VCaP (cell line): ENCODE results near the gene RHOC.

Source experiments
- H3K27ac ChIP-seq: fragments of 450-650 bp; 2 replicates; pipeline ENCODE4 v1.5.1; 2017
- TF ChIP-seq, protein P1 (sequence below): fragments of 450-650 bp; conservative IDR thresholded peaks from 2 replicates; pipeline ENCODE4 v1.5.1; 2017; ENCODE audit warnings: mild to moderate bottlenecking, moderate library complexity

RHOC gene

DNA sequence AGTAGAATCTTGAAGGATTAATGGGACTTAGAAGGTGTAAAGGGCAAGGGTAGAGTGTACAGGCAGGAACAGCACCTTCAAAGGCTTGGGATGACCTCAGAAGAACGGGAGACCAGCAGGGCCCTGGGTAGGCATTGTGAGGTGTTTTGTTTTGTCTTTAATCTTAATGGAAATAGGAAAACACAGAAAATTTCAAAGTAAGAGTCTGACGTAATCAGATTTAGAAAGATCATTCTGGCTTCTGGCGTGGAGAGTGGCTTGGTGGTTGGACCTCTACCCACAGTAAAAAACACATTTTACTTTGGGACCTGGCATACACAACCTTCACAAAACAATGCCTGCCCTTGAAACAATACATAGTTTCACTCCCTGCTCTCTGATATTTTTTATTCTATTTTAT, 28.3 kb downstream of the RHOC start:
- H3K27ac ChIP-seq = no peak overlapping the region
- TF ChIP-seq, protein P1, sequence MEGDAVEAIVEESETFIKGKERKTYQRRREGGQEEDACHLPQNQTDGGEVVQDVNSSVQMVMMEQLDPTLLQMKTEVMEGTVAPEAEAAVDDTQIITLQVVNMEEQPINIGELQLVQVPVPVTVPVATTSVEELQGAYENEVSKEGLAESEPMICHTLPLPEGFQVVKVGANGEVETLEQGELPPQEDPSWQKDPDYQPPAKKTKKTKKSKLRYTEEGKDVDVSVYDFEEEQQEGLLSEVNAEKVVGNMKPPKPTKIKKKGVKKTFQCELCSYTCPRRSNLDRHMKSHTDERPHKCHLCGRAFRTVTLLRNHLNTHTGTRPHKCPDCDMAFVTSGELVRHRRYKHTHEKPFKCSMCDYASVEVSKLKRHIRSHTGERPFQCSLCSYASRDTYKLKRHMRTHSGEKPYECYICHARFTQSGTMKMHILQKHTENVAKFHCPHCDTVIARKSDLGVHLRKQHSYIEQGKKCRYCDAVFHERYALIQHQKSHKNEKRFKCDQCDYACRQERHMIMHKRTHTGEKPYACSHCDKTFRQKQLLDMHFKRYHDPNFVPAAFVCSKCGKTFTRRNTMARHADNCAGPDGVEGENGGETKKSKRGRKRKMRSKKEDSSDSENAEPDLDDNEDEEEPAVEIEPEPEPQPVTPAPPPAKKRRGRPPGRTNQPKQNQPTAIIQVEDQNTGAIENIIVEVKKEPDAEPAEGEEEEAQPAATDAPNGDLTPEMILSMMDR = no peak

- TF ChIP-seq, protein P1 = no peak
- no peak overlapping the region for H3K27ac ChIP-seq
Measured at GRCh38 chr1:112677501-112677900, 29.4 kb downstream of the RHOC start.

DNA sequence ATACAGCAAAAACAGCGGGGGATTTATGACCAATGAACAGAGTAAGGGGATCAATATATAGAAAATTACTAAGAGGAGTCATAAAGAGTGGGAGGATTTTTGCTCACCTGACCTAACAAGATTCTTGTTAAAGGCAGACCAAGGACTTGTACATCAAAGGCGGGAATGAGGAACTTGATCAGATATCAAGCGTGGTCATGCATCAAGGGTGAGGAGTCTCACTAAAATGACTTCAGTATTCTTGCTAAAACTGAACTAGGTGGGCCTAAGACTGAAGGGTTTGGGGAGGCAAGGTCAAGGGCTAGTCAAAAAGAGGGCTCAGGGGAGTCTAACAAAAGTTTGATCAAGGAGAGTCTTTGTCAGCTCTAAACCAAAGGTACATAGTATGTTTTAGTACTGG, 30.4 kb downstream of the RHOC start:
- TF ChIP-seq, protein P1 = no peak

DNA sequence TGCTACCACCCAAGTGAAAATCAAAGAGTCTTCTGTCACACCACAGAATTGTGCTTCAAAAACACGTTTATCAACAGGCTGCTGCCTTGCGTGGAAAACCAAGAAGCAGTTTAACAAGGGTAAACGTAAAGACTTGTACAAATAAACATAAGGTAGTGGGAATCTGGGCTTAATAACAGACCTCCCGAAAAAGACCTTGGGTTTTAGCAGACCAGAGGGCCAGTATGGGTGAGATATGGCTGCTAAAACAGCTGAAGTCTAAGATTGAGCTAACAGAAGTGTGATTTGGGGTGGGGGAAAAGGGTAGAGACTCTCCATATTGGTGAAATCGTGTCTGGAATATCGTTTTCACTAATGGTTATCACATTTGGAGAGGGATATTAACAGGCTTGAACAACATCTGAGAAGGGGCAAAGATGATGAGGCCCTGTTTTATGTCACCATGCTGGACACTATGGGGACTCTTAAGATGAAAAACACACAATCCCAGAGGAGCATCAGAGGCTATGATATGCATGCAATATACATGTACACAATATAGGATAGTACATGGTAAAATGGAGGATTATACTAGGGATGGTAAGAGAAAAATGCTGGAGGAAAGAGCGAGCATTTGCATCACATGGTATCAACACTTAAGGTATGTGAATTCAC, 31.1 kb downstream of the RHOC start:
- peak overlapping the region; percentile 92 for H3K27ac ChIP-seq
- TF ChIP-seq, protein P1 = no peak

More for the DNA sequence above, 30.4 kb downstream of the RHOC start:
- no peak overlapping the region for H3K27ac ChIP-seq

DNA sequence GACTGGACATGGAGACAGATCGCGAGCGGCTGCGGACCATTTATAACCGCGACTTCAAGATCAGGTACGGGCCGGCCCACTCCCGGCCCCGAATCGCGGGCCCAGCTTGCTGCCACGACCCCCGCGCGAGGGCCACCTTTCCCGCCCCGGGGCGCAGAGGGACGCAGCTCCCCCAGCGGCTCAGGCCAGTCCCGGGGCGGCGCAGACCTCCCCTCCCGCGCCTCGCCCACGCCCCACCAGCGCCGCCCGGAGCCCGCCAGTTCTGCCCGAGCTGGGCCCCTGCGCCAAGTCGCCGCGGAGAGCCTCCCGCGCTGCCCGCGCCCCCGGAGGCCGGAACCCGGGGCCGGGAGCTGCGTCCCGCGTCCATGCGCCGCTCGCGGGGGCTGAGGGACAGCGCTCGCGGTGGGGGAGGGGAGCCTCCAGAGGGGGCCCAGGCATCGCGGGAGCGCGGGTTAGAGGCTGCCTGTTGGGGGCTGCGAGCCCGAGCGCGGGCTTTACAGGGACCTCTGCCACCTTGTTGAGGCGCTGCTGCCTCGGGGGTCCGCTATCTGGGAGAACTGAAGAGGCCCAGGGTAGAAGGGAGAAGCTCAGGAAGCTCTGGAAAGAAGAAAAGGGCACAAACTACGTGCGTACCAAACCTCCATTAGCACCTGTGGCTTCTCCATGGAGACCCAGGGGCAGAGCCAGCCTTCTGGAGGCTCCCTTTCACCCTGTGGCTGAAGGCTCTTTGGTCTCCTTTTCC, 31.8 kb downstream of the RHOC start:
- peak overlapping the region; percentile 92 for H3K27ac ChIP-seq
- TF ChIP-seq, protein P1 = peak; percentile 29; the same call in 1 of the 2 replicates

GRCh38 chr1:112674440-112674985, 32.4 kb downstream of the RHOC start, which contains the start of gene MOV10:
Gene MOV10, plus strand, starts transcription at chr1:112674659. Its CDS starts 254 bp downstream, at chr1:112674913.
- H3K27ac ChIP-seq = peak within 1 kb of the TSS; percentile 92
- TF ChIP-seq, protein P1 = no peak
